GM12878 (cell line): ENCODE data around the gene NEK10.

Source experiments
- BACH1 ChIP-seq: fragments of 450-650 bp; IDR thresholded peaks from 2 replicates; pipeline ENCODE4 v1.6.1; 2017; ENCODE audit warnings: mild to moderate bottlenecking, borderline replicate concordance
- BCL11A ChIP-seq: IDR thresholded peaks from 2 replicates; pipeline ENCODE4 v1.6.1; 2011; ENCODE audit warnings: low read depth, low read length
- CHD2 ChIP-seq: IDR thresholded peaks from 2 replicates; pipeline ENCODE4 v1.6.1; 2011; ENCODE audit warnings: low read depth, low read length, improper control_type of control experiment, borderline replicate concordance
- JUND ChIP-seq: IDR thresholded peaks from 2 replicates; pipeline ENCODE4 v1.6.1; 2012; ENCODE audit warnings: low read depth, mild to moderate bottlenecking, low read length, improper control_type of control experiment, moderate library complexity
- KAT2A ChIP-seq: conservative IDR thresholded peaks from 2 replicates; pipeline ENCODE4 v1.6.1; 2011; ENCODE audit warnings: low read depth, low read length; ENCODE audit not compliant: control insufficient read depth
- MYC ChIP-seq: IDR thresholded peaks from 2 replicates; pipeline ENCODE4 v1.6.1; 2011; ENCODE audit warnings: mild to moderate bottlenecking, low read length, moderate library complexity, inconsistent platforms; ENCODE audit not compliant: insufficient read depth, insufficient replicate concordance, insufficient read length, severe bottlenecking
- NFYB ChIP-seq: IDR thresholded peaks from 2 replicates; pipeline ENCODE4 v1.6.1; 2011; ENCODE audit warnings: low read depth, mild to moderate bottlenecking, low read length, improper control_type of control experiment, moderate library complexity; ENCODE audit not compliant: insufficient read depth
- NRF1 ChIP-seq: conservative IDR thresholded peaks from 2 replicates; pipeline ENCODE4 v1.6.1; 2011; ENCODE audit warnings: mild to moderate bottlenecking, low read depth, low read length, improper control_type of control experiment
- POLR2AphosphoS5 ChIP-seq: IDR thresholded peaks from 2 replicates; pipeline ENCODE4 v1.6.1; 2011; ENCODE audit warnings: mild to moderate bottlenecking, low read length, inconsistent platforms
- SIN3A ChIP-seq: IDR thresholded peaks from 2 replicates; pipeline ENCODE4 v1.6.1; 2012; ENCODE audit warnings: low read depth, low read length, improper control_type of control experiment
- SMAD1 ChIP-seq: fragments of 450-650 bp; IDR thresholded peaks from 2 replicates; pipeline ENCODE4 v1.6.1; 2018; ENCODE audit warnings: mild to moderate bottlenecking, low read depth; ENCODE audit not compliant: partially characterized antibody
- TF ChIP-seq, protein P1 (sequence below), 3 experiments: IDR thresholded peaks in 2 of 3; conservative IDR thresholded peaks in 1 of 3; 2 replicates each; pipeline ENCODE4 v1.5.1; 2011; ENCODE audit warnings: low read depth in 3 of 3, low read length in 3 of 3, mild to moderate bottlenecking in 3 of 3, control low read depth in 2 of 3, moderate library complexity in 2 of 3, inconsistent platforms in 1 of 3, mixed read lengths in 1 of 3; ENCODE audit not compliant: control insufficient read depth in 2 of 3, insufficient read depth in 1 of 3; ENCODE audit errors: extremely low read depth in 1 of 3
- TF ChIP-seq, protein P2 (sequence below): IDR thresholded peaks from 2 replicates; pipeline ENCODE4 v1.6.1; 2012; ENCODE audit warnings: mild to moderate bottlenecking, low read depth, low read length
- TF ChIP-seq, protein P3 (sequence below): fragments of 450-650 bp; IDR thresholded peaks from 2 replicates; pipeline ENCODE4 v1.6.1; 2017; ENCODE audit warnings: mild to moderate bottlenecking

GRCh38 chr3:27289769-27290413, 79.3 kb downstream of the NEK10 start:
- TF ChIP-seq, protein P1, sequence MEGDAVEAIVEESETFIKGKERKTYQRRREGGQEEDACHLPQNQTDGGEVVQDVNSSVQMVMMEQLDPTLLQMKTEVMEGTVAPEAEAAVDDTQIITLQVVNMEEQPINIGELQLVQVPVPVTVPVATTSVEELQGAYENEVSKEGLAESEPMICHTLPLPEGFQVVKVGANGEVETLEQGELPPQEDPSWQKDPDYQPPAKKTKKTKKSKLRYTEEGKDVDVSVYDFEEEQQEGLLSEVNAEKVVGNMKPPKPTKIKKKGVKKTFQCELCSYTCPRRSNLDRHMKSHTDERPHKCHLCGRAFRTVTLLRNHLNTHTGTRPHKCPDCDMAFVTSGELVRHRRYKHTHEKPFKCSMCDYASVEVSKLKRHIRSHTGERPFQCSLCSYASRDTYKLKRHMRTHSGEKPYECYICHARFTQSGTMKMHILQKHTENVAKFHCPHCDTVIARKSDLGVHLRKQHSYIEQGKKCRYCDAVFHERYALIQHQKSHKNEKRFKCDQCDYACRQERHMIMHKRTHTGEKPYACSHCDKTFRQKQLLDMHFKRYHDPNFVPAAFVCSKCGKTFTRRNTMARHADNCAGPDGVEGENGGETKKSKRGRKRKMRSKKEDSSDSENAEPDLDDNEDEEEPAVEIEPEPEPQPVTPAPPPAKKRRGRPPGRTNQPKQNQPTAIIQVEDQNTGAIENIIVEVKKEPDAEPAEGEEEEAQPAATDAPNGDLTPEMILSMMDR (IDR thresholded peaks at IDR 0.05 in 2 of 3, conservative IDR thresholded peaks at IDR 0.05 in 1 of 3; ENCODE audit: control insufficient read depth in 2 of 3, extremely low read depth in 1 of 3, insufficient read depth in 1 of 3, low read depth in 3 of 3, low read length in 3 of 3), result no peak
- TF ChIP-seq, protein P2, sequence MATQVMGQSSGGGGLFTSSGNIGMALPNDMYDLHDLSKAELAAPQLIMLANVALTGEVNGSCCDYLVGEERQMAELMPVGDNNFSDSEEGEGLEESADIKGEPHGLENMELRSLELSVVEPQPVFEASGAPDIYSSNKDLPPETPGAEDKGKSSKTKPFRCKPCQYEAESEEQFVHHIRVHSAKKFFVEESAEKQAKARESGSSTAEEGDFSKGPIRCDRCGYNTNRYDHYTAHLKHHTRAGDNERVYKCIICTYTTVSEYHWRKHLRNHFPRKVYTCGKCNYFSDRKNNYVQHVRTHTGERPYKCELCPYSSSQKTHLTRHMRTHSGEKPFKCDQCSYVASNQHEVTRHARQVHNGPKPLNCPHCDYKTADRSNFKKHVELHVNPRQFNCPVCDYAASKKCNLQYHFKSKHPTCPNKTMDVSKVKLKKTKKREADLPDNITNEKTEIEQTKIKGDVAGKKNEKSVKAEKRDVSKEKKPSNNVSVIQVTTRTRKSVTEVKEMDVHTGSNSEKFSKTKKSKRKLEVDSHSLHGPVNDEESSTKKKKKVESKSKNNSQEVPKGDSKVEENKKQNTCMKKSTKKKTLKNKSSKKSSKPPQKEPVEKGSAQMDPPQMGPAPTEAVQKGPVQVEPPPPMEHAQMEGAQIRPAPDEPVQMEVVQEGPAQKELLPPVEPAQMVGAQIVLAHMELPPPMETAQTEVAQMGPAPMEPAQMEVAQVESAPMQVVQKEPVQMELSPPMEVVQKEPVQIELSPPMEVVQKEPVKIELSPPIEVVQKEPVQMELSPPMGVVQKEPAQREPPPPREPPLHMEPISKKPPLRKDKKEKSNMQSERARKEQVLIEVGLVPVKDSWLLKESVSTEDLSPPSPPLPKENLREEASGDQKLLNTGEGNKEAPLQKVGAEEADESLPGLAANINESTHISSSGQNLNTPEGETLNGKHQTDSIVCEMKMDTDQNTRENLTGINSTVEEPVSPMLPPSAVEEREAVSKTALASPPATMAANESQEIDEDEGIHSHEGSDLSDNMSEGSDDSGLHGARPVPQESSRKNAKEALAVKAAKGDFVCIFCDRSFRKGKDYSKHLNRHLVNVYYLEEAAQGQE, result no peak
- no peak for TF ChIP-seq KAT2A
- TF ChIP-seq BACH1, result no peak
- no peak for TF ChIP-seq NFYB
- TF ChIP-seq, protein P3, sequence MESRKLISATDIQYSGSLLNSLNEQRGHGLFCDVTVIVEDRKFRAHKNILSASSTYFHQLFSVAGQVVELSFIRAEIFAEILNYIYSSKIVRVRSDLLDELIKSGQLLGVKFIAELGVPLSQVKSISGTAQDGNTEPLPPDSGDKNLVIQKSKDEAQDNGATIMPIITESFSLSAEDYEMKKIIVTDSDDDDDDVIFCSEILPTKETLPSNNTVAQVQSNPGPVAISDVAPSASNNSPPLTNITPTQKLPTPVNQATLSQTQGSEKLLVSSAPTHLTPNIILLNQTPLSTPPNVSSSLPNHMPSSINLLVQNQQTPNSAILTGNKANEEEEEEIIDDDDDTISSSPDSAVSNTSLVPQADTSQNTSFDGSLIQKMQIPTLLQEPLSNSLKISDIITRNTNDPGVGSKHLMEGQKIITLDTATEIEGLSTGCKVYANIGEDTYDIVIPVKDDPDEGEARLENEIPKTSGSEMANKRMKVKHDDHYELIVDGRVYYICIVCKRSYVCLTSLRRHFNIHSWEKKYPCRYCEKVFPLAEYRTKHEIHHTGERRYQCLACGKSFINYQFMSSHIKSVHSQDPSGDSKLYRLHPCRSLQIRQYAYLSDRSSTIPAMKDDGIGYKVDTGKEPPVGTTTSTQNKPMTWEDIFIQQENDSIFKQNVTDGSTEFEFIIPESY, result no peak
- no peak for TF ChIP-seq SIN3A
- TF ChIP-seq POLR2AphosphoS5, result no peak
- no peak for TF ChIP-seq BCL11A
- TF ChIP-seq JUND, result no peak
- TF ChIP-seq SMAD1, result no peak
- no peak for TF ChIP-seq CHD2
- TF ChIP-seq NRF1, result no peak
- no peak for TF ChIP-seq MYC
